Astrocyte (in vitro differentiated cells and primary cell): ENCODE data around the gene HSPB7.

Source experiments
- EZH2 ChIP-seq: IDR thresholded peaks from 2 replicates; pipeline ENCODE4 v1.6.1; 2012; ENCODE audit warnings: mild to moderate bottlenecking, low read length, inconsistent platforms; ENCODE audit not compliant: insufficient read depth
- TF ChIP-seq, protein P1 (sequence below): IDR thresholded peaks from 2 replicates; pipeline ENCODE4 v1.5.1; 2011; ENCODE audit warnings: low read depth, mild to moderate bottlenecking, inconsistent platforms, low read length, moderate library complexity; ENCODE audit not compliant: insufficient read depth

GRCh38 chr1:16018308-16018707, 465 bp upstream of the HSPB7 start:
- TF ChIP-seq, protein P1, sequence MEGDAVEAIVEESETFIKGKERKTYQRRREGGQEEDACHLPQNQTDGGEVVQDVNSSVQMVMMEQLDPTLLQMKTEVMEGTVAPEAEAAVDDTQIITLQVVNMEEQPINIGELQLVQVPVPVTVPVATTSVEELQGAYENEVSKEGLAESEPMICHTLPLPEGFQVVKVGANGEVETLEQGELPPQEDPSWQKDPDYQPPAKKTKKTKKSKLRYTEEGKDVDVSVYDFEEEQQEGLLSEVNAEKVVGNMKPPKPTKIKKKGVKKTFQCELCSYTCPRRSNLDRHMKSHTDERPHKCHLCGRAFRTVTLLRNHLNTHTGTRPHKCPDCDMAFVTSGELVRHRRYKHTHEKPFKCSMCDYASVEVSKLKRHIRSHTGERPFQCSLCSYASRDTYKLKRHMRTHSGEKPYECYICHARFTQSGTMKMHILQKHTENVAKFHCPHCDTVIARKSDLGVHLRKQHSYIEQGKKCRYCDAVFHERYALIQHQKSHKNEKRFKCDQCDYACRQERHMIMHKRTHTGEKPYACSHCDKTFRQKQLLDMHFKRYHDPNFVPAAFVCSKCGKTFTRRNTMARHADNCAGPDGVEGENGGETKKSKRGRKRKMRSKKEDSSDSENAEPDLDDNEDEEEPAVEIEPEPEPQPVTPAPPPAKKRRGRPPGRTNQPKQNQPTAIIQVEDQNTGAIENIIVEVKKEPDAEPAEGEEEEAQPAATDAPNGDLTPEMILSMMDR = no peak
- TF ChIP-seq EZH2 = no peak
